GM10248 (cell line): Measurements from ENCODE around the gene HPS3.

Experiments
- CTCF ChIA-PET: fragments of 300-600 bp; sonication (Branson Sonifier 250); formaldehyde crosslinking; extraction: SDS; loops from one replicate; lab custom pipeline; 2021; ENCODE audit warnings: antibody characterized with exemption; lab: Yijun Ruan, JAX
- POLR2A ChIA-PET: fragments of 350-650 bp; sonication (Branson Sonifier 250); formaldehyde crosslinking; extraction: SDS; loops from one replicate; lab custom pipeline; 2020; ENCODE audit warnings: antibody characterized with exemption; lab: Yijun Ruan, JAX
- DNase-seq: peaks from one replicate; pipeline ENCODE4 v3.0.0; 2012; ENCODE audit errors: extremely low spot score
- TF ChIP-seq, protein P1 (sequence below): IDR thresholded peaks from 2 replicates; pipeline ENCODE4 v1.5.1; 2012; ENCODE audit warnings: mild to moderate bottlenecking, low read depth; ENCODE audit errors: extremely low read depth, missing control alignments, control extremely low read depth

HPS3 gene

DNA sequence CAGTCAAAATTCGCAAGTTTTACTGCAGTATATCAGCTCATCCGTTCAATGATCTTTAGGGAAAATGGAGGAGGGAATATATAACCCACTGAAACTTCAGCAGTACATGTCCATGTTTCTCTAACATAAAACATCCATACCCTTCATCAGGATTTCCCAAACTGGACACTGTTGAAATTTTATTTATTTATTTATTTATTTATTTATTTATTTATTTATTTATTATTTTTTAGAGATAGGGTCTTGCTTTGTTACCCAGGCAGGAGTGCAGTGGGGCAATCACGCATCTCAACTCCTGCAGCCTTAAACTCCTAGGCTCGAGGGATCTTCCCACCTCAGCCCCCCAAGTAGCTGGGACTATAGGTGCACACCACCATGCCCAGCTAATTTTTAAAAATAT, 28.3 kb upstream of the HPS3 start:
- POLR2A ChIA-PET = no interaction called here
- CTCF ChIA-PET = interaction anchor here (0.7 to 1.4 kb wide), 4 partner anchors 12 to 178 kb away, joined by 3 to 6 read pairs (median 4); no protein-coding TSS in a partner anchor
- no peak for DNase-seq
- TF ChIP-seq, protein P1, sequence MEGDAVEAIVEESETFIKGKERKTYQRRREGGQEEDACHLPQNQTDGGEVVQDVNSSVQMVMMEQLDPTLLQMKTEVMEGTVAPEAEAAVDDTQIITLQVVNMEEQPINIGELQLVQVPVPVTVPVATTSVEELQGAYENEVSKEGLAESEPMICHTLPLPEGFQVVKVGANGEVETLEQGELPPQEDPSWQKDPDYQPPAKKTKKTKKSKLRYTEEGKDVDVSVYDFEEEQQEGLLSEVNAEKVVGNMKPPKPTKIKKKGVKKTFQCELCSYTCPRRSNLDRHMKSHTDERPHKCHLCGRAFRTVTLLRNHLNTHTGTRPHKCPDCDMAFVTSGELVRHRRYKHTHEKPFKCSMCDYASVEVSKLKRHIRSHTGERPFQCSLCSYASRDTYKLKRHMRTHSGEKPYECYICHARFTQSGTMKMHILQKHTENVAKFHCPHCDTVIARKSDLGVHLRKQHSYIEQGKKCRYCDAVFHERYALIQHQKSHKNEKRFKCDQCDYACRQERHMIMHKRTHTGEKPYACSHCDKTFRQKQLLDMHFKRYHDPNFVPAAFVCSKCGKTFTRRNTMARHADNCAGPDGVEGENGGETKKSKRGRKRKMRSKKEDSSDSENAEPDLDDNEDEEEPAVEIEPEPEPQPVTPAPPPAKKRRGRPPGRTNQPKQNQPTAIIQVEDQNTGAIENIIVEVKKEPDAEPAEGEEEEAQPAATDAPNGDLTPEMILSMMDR = no peak

DNA sequence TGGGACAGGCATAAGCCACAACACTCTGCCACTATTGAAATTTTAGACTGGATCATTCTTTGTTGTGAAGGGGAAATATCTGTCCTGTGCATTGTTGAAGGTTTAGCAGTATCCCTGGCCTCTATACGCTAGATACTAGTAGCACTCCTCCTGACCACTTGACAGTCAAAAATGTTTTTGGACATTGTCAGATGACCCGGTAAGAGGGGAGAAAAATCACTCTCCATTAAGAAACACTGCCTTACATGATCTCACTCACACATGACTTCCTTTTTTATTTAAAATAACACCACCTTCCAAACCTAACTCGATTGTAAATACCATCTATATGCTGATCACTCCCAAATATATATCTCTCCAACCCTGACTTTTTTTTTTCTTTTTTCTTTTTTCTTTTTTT, 27.8 kb upstream of the HPS3 start:
- POLR2A ChIA-PET = no interaction called here

DNA sequence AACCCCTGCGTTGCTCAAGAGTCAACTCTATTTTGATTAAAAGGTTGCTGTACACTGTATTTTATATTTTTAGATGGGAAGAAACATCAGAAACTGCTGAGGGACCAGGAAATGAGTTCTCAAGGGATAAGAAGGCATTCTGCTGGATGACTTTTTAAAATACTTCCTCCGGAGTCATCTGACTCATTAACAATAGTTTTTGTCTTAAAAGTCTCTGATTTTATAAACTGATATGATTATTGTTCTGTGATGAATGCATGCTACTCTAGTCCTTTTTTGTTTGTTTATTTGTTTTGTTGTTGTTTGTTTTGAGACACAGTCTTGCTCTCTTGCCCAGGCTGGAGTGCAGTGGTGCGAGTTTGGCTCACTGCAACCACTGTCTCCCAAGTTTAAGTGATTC, 25.0 kb upstream of the HPS3 start:
- DNase-seq = no peak
- CTCF ChIA-PET = no interaction called here
- TF ChIP-seq, protein P1 = no peak
- POLR2A ChIA-PET = no interaction called here

More for the DNA sequence above, 27.8 kb upstream of the HPS3 start:
- TF ChIP-seq, protein P1 = no peak
- no peak for DNase-seq
- CTCF ChIA-PET = interaction anchor here (1.2 kb wide), 1 partner anchor 11 kb away, joined by 6 read pairs; no protein-coding TSS in a partner anchor

DNA sequence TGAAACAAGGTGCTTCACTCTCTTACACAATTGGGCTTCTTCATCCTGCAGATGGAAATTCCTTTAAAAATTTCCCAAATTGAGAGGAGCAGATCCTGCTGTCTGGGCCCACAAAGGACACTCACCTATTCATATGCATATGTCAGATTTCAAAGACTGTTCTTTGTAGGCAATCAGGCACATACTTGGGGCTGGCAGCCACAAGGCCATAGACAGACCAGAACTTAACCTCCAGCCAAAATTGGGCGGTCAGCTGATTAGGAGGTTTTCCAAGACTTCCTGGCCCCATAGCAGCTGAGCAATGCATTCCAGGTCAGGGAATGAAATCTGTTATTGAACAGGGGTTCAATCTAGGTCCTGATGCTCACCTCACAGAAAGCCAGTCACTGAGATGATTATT, 15.0 kb upstream of the HPS3 start:
- no peak for DNase-seq
- POLR2A ChIA-PET = interaction anchor here (0.5 kb wide), 1 partner anchor 45 kb away, joined by 3 read pairs; no protein-coding TSS in a partner anchor
- CTCF ChIA-PET = interaction anchor here (9.2 kb wide), 1 partner anchor 159 kb away, joined by 154 read pairs; no protein-coding TSS in a partner anchor
- TF ChIP-seq, protein P1 = no peak

DNA sequence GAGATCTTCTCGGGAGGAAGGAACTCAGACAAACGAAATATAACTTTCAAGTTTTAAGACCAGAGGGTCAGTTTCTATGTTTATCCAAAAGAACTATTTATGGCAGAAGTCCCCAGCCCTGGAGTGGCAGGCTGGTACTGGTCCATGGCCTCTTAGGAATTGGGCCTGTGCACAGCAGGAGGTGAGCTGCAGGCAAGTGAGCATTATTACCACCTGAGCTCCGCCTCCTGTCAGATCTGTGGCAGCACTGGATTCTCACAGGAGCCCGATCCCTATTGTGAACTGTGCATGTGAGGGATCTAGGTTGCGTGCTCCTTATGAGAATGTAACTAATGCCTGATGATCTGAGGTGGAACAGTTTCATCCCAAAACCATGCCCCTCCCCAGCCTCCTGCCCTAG, 14.3 kb upstream of the HPS3 start:
- TF ChIP-seq, protein P1 = no peak
- POLR2A ChIA-PET = interaction anchor here (0.5 kb wide), 1 partner anchor 46 kb away, joined by 3 read pairs; no protein-coding TSS in a partner anchor
- CTCF ChIA-PET = interaction anchor here (9.2 kb wide), 1 partner anchor 158 kb away, joined by 154 read pairs; no protein-coding TSS in a partner anchor
- DNase-seq = no peak

DNA sequence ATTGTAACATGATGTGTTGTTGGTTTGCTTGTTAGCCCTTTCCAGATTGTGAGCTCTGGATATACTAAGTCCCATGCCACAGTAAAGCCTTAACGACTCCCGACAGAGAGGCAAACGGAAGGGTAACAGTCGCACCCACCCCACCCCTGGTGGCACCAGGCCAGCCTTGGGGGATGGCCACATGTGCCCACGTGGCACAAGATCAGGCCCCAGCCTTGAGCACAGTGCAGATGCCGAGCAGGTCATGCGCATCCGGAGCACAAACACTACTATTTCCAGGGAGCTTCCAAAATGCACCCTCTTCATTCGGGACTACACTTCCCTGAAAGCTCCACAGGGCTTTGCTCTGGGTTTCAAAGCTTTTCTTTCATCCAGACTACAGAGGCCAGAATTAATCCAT, 10.7 kb upstream of the HPS3 start:
- POLR2A ChIA-PET = no interaction called here

More for the DNA sequence above, 10.7 kb upstream of the HPS3 start:
- DNase-seq = no peak
- CTCF ChIA-PET = interaction anchor here (0.9 to 9.2 kb wide), 13 partner anchors 9 to 351 kb away, joined by 3 to 154 read pairs (median 12); no protein-coding TSS in a partner anchor
- TF ChIP-seq, protein P1 = no peak
